Keratinocyte (primary cell): ENCODE results near the gene OBSCN.

Experiments used
- CTCF ChIP-seq, 3 experiments: IDR thresholded peaks in 1 of 3; conservative IDR thresholded peaks in 1 of 3; optimal IDR thresholded peaks in 1 of 3; 2 replicates in 2 of 3; 3 replicates in 1 of 3; pipeline versions ENCODE3 to v1.5.1; 2011; ENCODE audit warnings: low read length in 3 of 3, mild to moderate bottlenecking in 3 of 3, moderate library complexity in 2 of 3, control low read depth in 1 of 3, inconsistent platforms in 1 of 3; ENCODE audit not compliant: insufficient read depth in 2 of 3; ENCODE audit errors: extremely low read depth in 1 of 3
- EZH2 ChIP-seq: IDR thresholded peaks from one replicate; pipeline ENCODE4 v1.6.1; 2012; ENCODE audit warnings: inconsistent platforms, mild to moderate bottlenecking, low read length, moderate library complexity

- TF ChIP-seq EZH2 = no peak
- TF ChIP-seq CTCF (optimal IDR thresholded peaks at IDR 0.05 in 1 of 3, IDR thresholded peaks at IDR 0.05 in 1 of 3, conservative IDR thresholded peaks at IDR 0.05 in 1 of 3; ENCODE audit: extremely low read depth in 1 of 3, insufficient read depth in 2 of 3, low read length in 3 of 3) = no peak
Measured at GRCh38 chr1:228379666-228380065, 171.8 kb downstream of the OBSCN start.
